Right cardiac atrium (tissue), 5 donors: Measurements from ENCODE around the gene ZNF253. TPM values are rescaled to one million over a fixed set of nuclear protein-coding genes. Genes with fewer than 3 reads are reported as not detected.
A peak's percentile ranks its signal among the peaks of the same experiment; 100 is the strongest.
"Not testable (repeated sequence)": the region's sequence is repeated elsewhere in the genome, so short reads cannot be mapped to it uniquely, and the experiment has no call there.

Experiments
- ATAC-seq, 2 donors: fragments of 200-7000 bp; cut with Tn5 transposase; one replicate each; pipeline versions ENCODE4 v1.8.0 to v1.9.1; 2020; ENCODE audit warnings: moderate library complexity in 2 of 2, mild to moderate bottlenecking in 1 of 2
- DNase-seq, 3 donors: peaks; one replicate each; pipeline ENCODE4 v3.0.0-alpha.2; 2020
- H3K27ac ChIP-seq: one replicate; pipeline ENCODE4 v1.5.1; 2013; ENCODE audit warnings: mild to moderate bottlenecking, low read length, control low read depth, moderate library complexity
- H3K27me3 ChIP-seq: one replicate; pipeline ENCODE4 v1.6.1; 2013; ENCODE audit not compliant: control insufficient read depth, insufficient read depth
- H3K4me1 ChIP-seq: one replicate; pipeline ENCODE4 v1.6.1; 2013; ENCODE audit warnings: low read length; ENCODE audit not compliant: control insufficient read depth, insufficient read depth
- H3K4me3 ChIP-seq: one replicate; pipeline ENCODE4 v1.5.1; 2013; ENCODE audit warnings: low read length, control low read depth
- H3K9me3 ChIP-seq: one replicate; pipeline ENCODE4 v1.6.1; 2013; ENCODE audit warnings: low read length; ENCODE audit not compliant: control insufficient read depth
- WGBS: extraction: QIAGEN DNeasy Blood & Tissue Kit; methylation state at CpG from one replicate; pipeline ENCODE4 v1.1.7; 2013; 5-methylcytosine and 5-hydroxymethylcytosine counted together
- intact Hi-C, 4 donors: fragments of 100-400 bp; cut with DNase I; formaldehyde crosslinking; loops; one replicate each; pipeline versions ENCODE4 v1.11.0 to v1.14.0; 2022 to 2023
- polyA plus RNA-seq: library from polyadenylated mRNA; stranded (reverse); fragments of 200-250 nt; gene quantifications from one replicate; pipeline ENCODE4 v1.2.3, GENCODE V29; 2013
- total RNA-seq, 4 donors: library from RNA; stranded (reverse); fragmentation: NEBNext Ultra II Directional; extraction: Animal tissue kit (Norgen Biotek cat#: 25700); gene quantifications; one replicate each; pipeline ENCODE4 v1.2.1, GENCODE V29; 2021
- donor health status: healthy with polysubstance abuse.
- donor health status: DM: no; HTN: yes; CAD: no.
- donor health status: DM: no; HTN: no; CAD: no.
- donor health status: DM: no; HTN: yes; CAD: no; lungs with severe emphysema.
- donor health status: DM: yes; HTN: yes; CAD: no.

The ZNF253 gene
- total and polyA plus RNA-seq, 5 donors = 5.4 to 8.9 (median 8.5) TPM

DNA sequence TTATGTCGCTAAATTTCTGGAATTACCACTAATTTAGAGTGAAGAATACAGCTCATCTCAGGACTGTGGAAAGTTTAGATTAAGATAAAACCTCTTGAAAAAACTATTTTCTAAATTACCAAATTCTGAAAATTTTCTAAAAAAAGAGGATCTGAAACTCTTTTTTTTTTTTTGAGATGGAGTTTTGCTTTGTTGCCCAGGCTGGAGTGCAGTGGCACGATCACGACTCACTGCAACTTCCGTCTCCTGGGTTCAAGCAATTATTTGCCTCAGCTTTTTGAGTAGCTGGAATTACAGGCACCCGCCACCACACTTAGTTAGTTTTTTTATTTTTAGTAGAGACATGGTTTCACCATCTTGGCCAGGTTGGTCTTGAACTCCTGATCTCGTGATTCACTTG is 16.6 kb upstream of the ZNF253 start:
- Histone ChIP-seq H3K4me3 (no peak overlapping the region), H3K9me3 (no peaks in the 10 kb centered on the region), H3K4me1 (no peaks in the 10 kb centered on the region), H3K27ac (no peak overlapping the region), H3K27me3 (no peaks in the 10 kb centered on the region)
- WGBS = 94% methylated on average over 6 of the region's 6 CpGs
- intact Hi-C loops = no loop called here
- no peak for ATAC-seq
- DNase-seq = no peak

DNA sequence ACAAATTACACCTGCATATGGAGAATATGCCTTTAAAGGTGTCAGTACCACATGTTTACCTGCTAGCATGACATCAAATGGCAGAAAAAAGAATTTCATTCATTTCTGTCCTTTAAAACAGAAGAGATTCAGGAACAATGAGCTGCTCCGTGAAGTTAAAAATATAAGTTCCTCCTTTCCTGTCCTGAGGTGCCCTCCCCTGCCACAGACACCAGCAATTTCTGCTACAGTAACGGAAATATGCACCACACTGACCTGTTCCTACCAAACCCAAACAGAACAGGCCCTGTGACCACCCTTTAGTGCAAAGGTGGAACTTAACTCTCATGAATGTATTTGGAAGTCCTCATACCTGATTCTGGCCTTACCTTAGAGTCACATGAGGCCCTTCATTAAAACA is 13.9 kb upstream of the ZNF253 start:
- DNase-seq, H3K27me3 ChIP-seq, intact Hi-C loops, ATAC-seq, H3K9me3 ChIP-seq, H3K4me1 ChIP-seq, H3K27ac ChIP-seq, H3K4me3 ChIP-seq: not testable (repeated sequence)
- 74% methylated on average over 2 of the region's 2 CpGs for WGBS

DNA sequence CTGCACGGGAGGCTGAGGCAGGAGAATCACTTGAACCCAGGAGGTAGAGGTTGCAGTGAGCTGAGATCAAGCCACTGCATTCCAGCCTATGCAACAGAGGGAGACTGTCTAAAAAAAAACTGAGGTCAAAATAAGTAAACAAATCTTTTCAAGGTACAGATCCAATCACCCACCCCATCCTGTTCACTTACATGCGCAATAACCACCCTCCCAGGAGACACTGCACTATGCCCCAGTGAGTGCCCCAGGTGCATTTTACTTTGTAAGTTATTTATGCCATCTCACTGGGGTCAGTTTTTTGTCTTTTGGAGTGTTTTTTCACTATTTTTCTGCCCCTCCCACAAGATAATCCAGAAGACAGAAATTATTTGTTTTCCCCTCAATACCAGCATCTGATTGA is 6.9 kb upstream of the ZNF253 start:
- Histone ChIP-seq H3K27me3 (no peaks in the 10 kb centered on the region), H3K27ac (no peak overlapping the region), H3K9me3 (no peaks in the 10 kb centered on the region), H3K4me3 (no peak overlapping the region), H3K4me1 (no peaks in the 10 kb centered on the region)
- 90% methylated on average over 2 of the region's 2 CpGs for WGBS
- DNase-seq = no peak
- intact Hi-C loops = no loop called here
- ATAC-seq = no peak

DNA sequence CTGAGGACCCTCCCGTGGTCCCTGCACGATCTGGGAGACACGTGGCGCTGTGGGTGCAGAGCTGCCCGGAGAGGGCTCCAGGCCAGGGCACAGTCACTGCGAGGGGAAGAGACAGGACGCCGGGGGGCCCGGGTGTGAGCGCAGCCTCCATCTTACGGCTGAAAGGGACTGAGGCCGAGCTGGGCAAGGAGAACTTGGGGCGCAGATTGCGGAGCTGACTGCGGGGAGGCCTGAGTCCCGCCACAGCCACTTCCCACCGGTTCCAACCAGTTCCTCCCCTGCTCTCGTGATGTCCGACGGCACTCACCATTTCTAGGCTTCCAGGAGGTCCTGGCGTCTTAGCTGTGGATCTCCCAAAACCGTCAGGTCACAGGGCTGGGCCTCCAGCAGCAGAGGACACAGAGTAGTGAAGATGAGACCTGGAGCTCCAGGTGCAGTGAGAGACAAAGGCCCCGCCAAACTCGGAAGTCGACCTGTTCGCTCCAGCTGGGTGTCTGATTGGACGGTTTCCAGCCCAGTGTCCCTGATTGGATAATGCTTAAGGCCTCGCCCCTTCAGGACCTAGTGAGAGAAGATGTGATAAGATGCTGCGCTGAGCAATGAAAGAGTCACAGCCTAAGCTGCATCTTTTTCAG is 4.8 kb upstream of the ZNF253 start:
- peak in 1 of 3 donors; percentile 56 for DNase-seq
- intact Hi-C loops = no loop called here
- Histone ChIP-seq H3K27me3 (no peaks in the 10 kb centered on the region), H3K27ac (no peak overlapping the region), H3K4me1 (no peaks in the 10 kb centered on the region), H3K4me3 (no peak overlapping the region), H3K9me3 (no peaks in the 10 kb centered on the region)
- peak in 1 of 2 donors; percentile 37 for ATAC-seq
- 12% methylated on average over 29 of the region's 29 CpGs for WGBS

DNA sequence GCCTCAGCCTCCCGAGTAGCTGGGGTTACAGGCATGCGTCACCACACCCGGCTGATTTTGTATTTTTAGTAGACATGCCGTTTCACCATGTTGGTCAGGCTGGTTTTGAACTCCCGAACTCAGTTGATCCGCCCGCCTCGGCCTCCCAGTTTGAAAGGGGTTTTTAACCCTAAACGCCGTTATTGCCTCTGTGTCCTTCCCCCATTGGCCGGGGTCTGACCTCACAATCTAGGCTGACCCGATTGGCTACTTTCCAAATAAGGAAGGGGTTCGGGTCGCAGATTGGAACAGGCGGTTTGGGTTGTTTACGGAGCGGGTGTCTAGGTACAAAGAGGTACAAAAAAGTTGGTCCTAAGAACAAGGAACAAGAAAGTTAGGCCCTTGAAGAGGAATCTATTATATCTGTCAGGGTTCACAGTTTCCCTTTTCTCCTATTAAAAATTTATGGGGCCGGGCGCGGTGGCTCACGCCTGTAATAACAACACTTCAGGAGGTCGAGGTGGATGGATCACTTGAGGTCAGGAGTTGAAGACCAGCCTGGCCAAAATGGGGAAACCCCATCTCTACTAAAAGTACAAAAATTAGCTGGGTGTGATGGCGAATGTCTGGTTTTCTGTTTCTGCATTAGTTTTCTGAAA is 1.0 kb downstream of the ZNF253 start:
- peaks cover 2% of the 10 kb centered on the region for H3K4me1 ChIP-seq
- DNase-seq (peak in 1 of 3 donors; percentile 42), ATAC-seq (no peak)
- 2% methylated on average over 23 of the region's 23 CpGs for whole genome bisulfite sequencing
- intact Hi-C loops = no loop called here
- peak overlapping the region; percentile 100 for H3K27ac ChIP-seq
- H3K27me3 ChIP-seq = no peaks in the 10 kb centered on the region
- no peaks in the 10 kb centered on the region for H3K9me3 ChIP-seq
- H3K4me3 ChIP-seq = peak overlapping the region; percentile 72

DNA sequence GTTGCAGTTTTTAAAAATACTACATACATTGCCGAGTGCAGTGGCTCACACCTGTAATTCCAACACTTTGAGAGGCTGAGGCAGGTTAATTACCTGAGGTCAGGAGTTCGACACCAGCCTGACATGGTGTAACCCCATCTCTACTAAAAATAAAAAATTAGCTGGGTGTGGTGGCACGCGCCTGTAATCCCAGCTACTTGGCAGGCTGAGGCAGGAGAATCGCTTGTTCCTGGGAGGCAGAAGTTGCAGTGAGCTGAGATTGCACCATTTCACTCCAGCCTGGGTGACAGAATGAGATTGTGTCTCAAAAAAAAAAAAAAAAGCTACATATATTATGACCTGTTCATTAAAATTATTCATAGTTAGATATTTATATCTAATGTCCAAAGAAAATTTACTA is 4.4 kb downstream of the ZNF253 start:
- H3K27ac ChIP-seq, intact Hi-C loops, H3K9me3 ChIP-seq, DNase-seq, H3K4me3 ChIP-seq, H3K27me3 ChIP-seq, ATAC-seq, H3K4me1 ChIP-seq: not testable (repeated sequence)
- WGBS = 87% methylated on average over 5 of the region's 5 CpGs

DNA sequence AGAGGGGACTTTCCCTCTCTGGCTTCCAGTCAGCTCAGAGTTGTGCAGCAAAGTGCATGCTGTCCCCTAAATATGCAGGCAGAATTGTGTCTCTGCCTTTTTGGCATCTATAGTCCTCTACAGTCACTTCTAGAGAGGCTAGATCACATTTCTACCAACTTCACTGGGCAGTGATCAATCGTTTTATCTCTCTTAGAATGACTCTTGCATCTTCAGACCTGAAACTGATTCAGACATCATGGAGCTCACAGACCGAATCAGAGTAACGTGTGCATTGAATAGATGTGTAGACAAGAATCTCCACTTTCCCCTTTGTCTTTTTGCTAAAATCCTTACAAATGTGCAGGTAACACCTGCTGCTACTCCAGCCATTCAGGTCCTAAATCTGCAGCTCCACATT is 6.2 kb downstream of the ZNF253 start:
- Histone ChIP-seq H3K4me3 (no peak overlapping the region), H3K27me3 (no peaks in the 10 kb centered on the region), H3K27ac (no peak overlapping the region), H3K4me1 (peaks cover 4% of the 10 kb centered on the region), H3K9me3 (no peaks in the 10 kb centered on the region)
- intact Hi-C loops = no loop called here
- ATAC-seq = no peak
- 76% methylated on average over 3 of the region's 3 CpGs for WGBS
- no peak for DNase-seq

DNA sequence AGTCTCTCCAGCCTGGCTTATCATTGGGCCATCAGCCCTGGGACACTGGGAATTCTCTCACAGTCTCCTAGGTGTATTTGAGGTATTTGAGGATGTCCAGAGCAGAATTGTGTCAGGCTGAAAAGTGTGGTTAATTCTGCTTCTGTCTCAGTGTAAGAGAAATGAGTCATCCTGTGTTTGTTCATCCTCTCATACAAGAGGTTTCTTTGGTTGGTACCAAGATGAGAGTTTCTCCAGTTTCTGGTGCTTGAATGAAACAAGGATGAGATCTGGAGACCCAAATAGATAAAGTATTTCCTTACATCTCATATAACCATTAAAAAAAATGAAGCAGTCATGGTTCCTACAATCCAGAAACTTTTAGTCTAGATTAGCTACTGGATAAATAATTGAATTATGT is 7.7 kb downstream of the ZNF253 start:
- H3K4me1 ChIP-seq = peaks cover 4% of the 10 kb centered on the region
- no peak overlapping the region for H3K27ac ChIP-seq
- H3K4me3 ChIP-seq = no peak overlapping the region
- DNase-seq (no peak), ATAC-seq (no peak)
- intact Hi-C loops = no loop called here
- no peaks in the 10 kb centered on the region for H3K27me3 ChIP-seq
- H3K9me3 ChIP-seq = no peaks in the 10 kb centered on the region

DNA sequence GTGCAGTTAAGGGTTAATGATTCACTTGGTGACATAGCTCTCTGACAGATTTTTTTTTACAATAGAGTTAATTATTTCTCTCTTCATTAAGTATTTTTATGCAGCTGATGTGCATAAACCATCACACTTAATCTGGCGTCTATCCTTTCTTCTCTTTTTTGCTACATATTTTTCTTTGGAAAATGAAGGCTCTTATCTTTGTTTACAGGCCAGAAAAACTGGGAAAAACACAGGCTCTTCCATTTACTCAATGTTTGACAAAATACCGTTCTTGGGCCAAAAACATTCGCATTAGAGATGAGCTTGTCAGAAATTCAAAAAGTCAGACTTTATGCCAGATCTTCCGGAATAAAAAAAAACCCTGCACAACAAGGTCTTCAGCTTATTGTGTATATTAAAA is 12.0 kb downstream of the ZNF253 start:
- ATAC-seq (no peak), DNase-seq (no peak)
- 56% methylated on average over 4 of the region's 4 CpGs for WGBS
- Histone ChIP-seq H3K4me1 (peaks cover 2% of the 10 kb centered on the region), H3K4me3 (no peak overlapping the region), H3K9me3 (no peaks in the 10 kb centered on the region), H3K27ac (no peak overlapping the region), H3K27me3 (no peaks in the 10 kb centered on the region)
- intact Hi-C loops = no loop called here

DNA sequence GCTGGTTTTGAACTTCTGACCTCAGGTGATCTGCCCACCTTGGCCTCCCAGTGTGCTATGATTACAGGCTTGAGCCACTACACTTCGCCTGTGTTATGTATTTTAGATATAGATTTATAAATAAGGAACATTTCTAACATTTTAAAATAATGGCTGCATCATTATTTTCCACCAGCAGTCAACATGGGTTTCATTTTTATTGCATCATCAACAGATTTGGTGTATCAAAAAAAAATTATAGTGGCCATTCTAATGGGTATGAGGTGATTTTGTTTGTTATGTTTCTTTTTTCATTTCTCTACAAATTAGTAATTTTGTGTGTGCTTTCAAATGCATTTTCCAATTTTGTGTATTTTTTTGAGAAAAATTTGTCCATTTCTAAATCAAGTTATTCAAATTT is 18.9 kb downstream of the ZNF253 start:
- intact Hi-C loops = no loop called here
- ATAC-seq (no peak), DNase-seq (no peak)
- Histone ChIP-seq H3K9me3 (peaks cover under 1% of the 10 kb centered on the region), H3K4me3 (no peak overlapping the region), H3K4me1 (no peaks in the 10 kb centered on the region), H3K27me3 (no peaks in the 10 kb centered on the region), H3K27ac (no peak overlapping the region)
- WGBS = 99% methylated on average over 1 of the region's 1 CpG

DNA sequence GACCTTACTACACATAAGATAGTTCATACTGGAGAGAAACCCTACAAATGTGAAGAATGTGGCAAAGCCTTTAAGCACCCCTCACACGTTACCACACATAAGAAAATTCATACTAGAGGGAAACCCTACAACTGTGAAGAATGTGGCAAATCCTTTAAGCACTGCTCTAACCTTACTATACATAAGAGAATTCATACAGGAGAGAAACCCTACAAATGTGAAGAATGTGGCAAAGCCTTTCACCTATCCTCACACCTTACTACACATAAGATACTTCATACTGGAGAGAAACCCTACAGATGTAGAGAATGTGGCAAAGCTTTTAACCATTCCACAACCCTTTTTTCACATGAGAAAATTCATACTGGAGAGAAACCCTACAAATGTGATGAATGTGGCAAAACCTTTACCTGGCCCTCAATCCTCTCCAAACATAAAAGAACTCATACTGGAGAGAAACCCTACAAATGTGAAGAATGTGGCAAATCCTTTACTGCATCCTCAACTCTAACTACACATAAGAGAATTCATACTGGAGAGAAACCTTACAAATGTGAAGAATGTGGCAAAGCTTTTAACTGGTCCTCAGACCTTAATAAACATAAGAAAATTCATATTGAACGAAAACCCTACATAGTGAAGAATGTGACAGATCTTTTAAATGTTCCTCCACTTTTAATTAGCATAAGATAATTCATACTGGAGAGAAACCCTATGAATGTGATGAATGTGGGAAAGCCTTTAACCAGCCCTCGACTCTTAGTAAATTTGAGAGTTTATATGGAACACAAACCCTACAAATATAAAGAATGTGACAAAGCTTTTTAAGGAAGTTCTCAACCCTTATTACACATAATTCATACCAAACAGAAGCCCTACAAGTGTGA is 26.6 kb downstream of the ZNF253 start:
- intact Hi-C loops, H3K27ac ChIP-seq, H3K4me1 ChIP-seq, H3K9me3 ChIP-seq, H3K4me3 ChIP-seq, ATAC-seq, H3K27me3 ChIP-seq, DNase-seq: not testable (repeated sequence)
- WGBS = 98% methylated on average over 3 of the region's 3 CpGs
